H1 (cell line): Measurements from ENCODE around the gene WNT1. TPM values are rescaled to one million over a fixed set of nuclear protein-coding genes. Genes with fewer than 3 reads are reported as not detected.

Experiments used
- CTCF ChIA-PET: fragments of 300-600 bp; sonication (Branson Sonifier 250); formaldehyde crosslinking; loops from one replicate; lab custom pipeline; 2021; ENCODE audit not compliant: partially characterized antibody; lab: Charles Lee
- POLR2A ChIA-PET: fragments of 300-600 bp; sonication (Branson Sonifier 250); formaldehyde crosslinking; loops from one replicate; lab custom pipeline; 2021; ENCODE audit warnings: inconsistent platforms; ENCODE audit not compliant: partially characterized antibody; lab: Charles Lee
- DNase-seq, 2 experiments: peaks; one replicate each; pipeline versions ENCODE4 v3.0.0 to v3.0.0-alpha.2; 2010 to 2022; ENCODE audit warnings: low spot score in 2 of 2, low read depth in 1 of 2, mixed read lengths in 1 of 2
- FAIRE-seq: peaks from 2 replicates; lab custom pipeline; 2011; peaks lifted over from hg19 to GRCh38; lab: Jason Lieb, UNC
- H2AFZ ChIP-seq: 2 replicates; pipeline ENCODE4 v1.8.1; 2012; ENCODE audit warnings: low read length, inconsistent platforms
- H2AK5ac ChIP-seq: 2 replicates; pipeline ENCODE4 v1.6.1; 2013; ENCODE audit warnings: low read depth, low read length
- H2BK120ac ChIP-seq: replicated peaks from 2 replicates; pipeline ENCODE3; 2013; ENCODE audit warnings: low read depth, low read length, inconsistent platforms
- H2BK12ac ChIP-seq: 2 replicates; pipeline ENCODE4 v1.6.1; 2013; ENCODE audit warnings: low read depth, low read length
- H2BK15ac ChIP-seq: 2 replicates; pipeline ENCODE4 v1.6.1; 2013; ENCODE audit warnings: low read length
- H2BK20ac ChIP-seq: 2 replicates; pipeline ENCODE4 v1.6.1; 2013; ENCODE audit warnings: low read length
- H2BK5ac ChIP-seq: 2 replicates; pipeline ENCODE4 v1.6.1; 2013; ENCODE audit warnings: low read depth, low read length
- H3K14ac ChIP-seq: 2 replicates; pipeline ENCODE4 v1.6.1; 2013; ENCODE audit warnings: inconsistent platforms; ENCODE audit not compliant: insufficient read length
- H3K18ac ChIP-seq: 2 replicates; pipeline ENCODE4 v1.6.1; 2013; ENCODE audit warnings: low read length; ENCODE audit errors: extremely low read depth
- H3K23ac ChIP-seq: 2 replicates; pipeline ENCODE4 v1.6.1; 2013; ENCODE audit warnings: inconsistent platforms; ENCODE audit not compliant: insufficient read length
- H3K23me2 ChIP-seq: 2 replicates; pipeline ENCODE4 v1.6.1; 2013; ENCODE audit warnings: low read depth, low read length
- H3K27ac ChIP-seq: 2 replicates; pipeline ENCODE4 v1.6.1; 2011; ENCODE audit warnings: low read depth, low read length, inconsistent platforms
- H3K27me3 ChIP-seq, 4 experiments: replicated peaks in 1 of 4; 1 replicate in 1 of 4; 2 replicates in 3 of 4; pipeline versions ENCODE4 v1.6.1 to v1.8.1; 2011 to 2013; ENCODE audit warnings: low read length in 3 of 4, mild to moderate bottlenecking in 3 of 4, inconsistent platforms in 2 of 4, mixed read lengths in 2 of 4, moderate library complexity in 1 of 4; ENCODE audit not compliant: control insufficient read depth in 3 of 4, insufficient read depth in 3 of 4; ENCODE audit errors: extremely low read depth in 1 of 4
- H3K36me3 ChIP-seq, 4 experiments: 2 replicates each; pipeline versions ENCODE4 v1.6.1 to v1.8.1; 2011 to 2013; ENCODE audit warnings: mild to moderate bottlenecking in 4 of 4, low read length in 3 of 4, moderate library complexity in 2 of 4, control low read depth in 1 of 4, inconsistent platforms in 1 of 4; ENCODE audit not compliant: insufficient read depth in 4 of 4, control insufficient read depth in 2 of 4
- H3K4ac ChIP-seq: replicated peaks from 2 replicates; pipeline ENCODE3; 2013; ENCODE audit warnings: low read length, low read depth, mixed read lengths, inconsistent platforms; ENCODE audit not compliant: insufficient read length
- H3K4me1 ChIP-seq, 4 experiments: replicated peaks in 1 of 4; 1 replicate in 1 of 4; 2 replicates in 3 of 4; pipeline versions ENCODE4 v1.6.1 to v1.8.1; 2011 to 2013; ENCODE audit warnings: low read length in 3 of 4, inconsistent platforms in 2 of 4, mixed read lengths in 1 of 4; ENCODE audit not compliant: insufficient read depth in 4 of 4, control insufficient read depth in 3 of 4
- H3K4me2 ChIP-seq, 2 experiments: 2 replicates each; pipeline versions ENCODE4 v1.6.1 to v1.8.1; 2011 to 2013; ENCODE audit warnings: low read depth in 2 of 2, low read length in 2 of 2, control low read depth in 1 of 2, inconsistent platforms in 1 of 2, mild to moderate bottlenecking in 1 of 2; ENCODE audit not compliant: insufficient read depth in 1 of 2
- H3K4me3 ChIP-seq, 4 experiments: fragments of 200-600, 300-600 bp in 1 of 4; sonication (generic), shearing (Covaris generic), sonication (Bioruptor Twin) in 1 of 4; 2 replicates each; pipeline versions ENCODE4 v1.5.1 to v1.8.1; 2011 to 2016; ENCODE audit warnings: low read length in 4 of 4, low read depth in 3 of 4, control low read depth in 2 of 4, inconsistent platforms in 2 of 4, mild to moderate bottlenecking in 2 of 4, mixed read lengths in 1 of 4, moderate library complexity in 1 of 4; ENCODE audit not compliant: insufficient read depth in 2 of 4; ENCODE audit errors: extremely low read depth in 1 of 4
- H3K56ac ChIP-seq: replicated peaks from 2 replicates; pipeline ENCODE3; 2013; ENCODE audit warnings: low read depth, mild to moderate bottlenecking, mixed read lengths, low read length, inconsistent platforms; ENCODE audit not compliant: insufficient read length
- H3K79me1 ChIP-seq: 2 replicates; pipeline ENCODE4 v1.6.1; 2013; ENCODE audit warnings: low read depth, low read length, control low read depth
- H3K79me2 ChIP-seq, 2 experiments: 2 replicates each; pipeline versions ENCODE4 v1.6.1 to v1.8.1; 2012 to 2013; ENCODE audit warnings: low read length in 2 of 2, mild to moderate bottlenecking in 2 of 2, inconsistent platforms in 1 of 2; ENCODE audit not compliant: insufficient read depth in 2 of 2, control insufficient read depth in 1 of 2
- H3K9ac ChIP-seq, 4 experiments: replicated peaks in 1 of 4; 1 replicate in 1 of 4; 2 replicates in 3 of 4; pipeline versions ENCODE4 v1.6.1 to v1.8.1; 2011 to 2013; ENCODE audit warnings: low read depth in 3 of 4, low read length in 3 of 4, control low read depth in 2 of 4, mild to moderate bottlenecking in 2 of 4, moderate library complexity in 2 of 4, inconsistent platforms in 1 of 4; ENCODE audit errors: extremely low read depth in 1 of 4
- H3K9me3 ChIP-seq, 2 experiments: 2 replicates each; pipeline versions ENCODE4 v1.6.1 to v1.8.1; 2012 to 2013; ENCODE audit warnings: mild to moderate bottlenecking in 2 of 2, moderate library complexity in 2 of 2, control low read depth in 1 of 2, inconsistent platforms in 1 of 2, low read depth in 1 of 2, low read length in 1 of 2, mixed read lengths in 1 of 2; ENCODE audit not compliant: insufficient read depth in 2 of 2
- H4K20me1 ChIP-seq, 2 experiments: replicated peaks in 1 of 2; 2 replicates each; pipeline versions ENCODE3 to v1.8.1; 2011 to 2013; ENCODE audit warnings: inconsistent platforms in 2 of 2, low read length in 2 of 2, mild to moderate bottlenecking in 1 of 2; ENCODE audit not compliant: insufficient read depth in 2 of 2, control insufficient read depth in 1 of 2
- H4K5ac ChIP-seq: 2 replicates; pipeline ENCODE4 v1.6.1; 2013; ENCODE audit warnings: low read length, low read depth, mixed read lengths, inconsistent platforms; ENCODE audit not compliant: insufficient read length
- H4K8ac ChIP-seq: 2 replicates; pipeline ENCODE4 v1.8.0; 2013; ENCODE audit warnings: mild to moderate bottlenecking, moderate library complexity, low read length, inconsistent platforms; ENCODE audit not compliant: insufficient read depth; ENCODE audit errors: extremely low read depth
- H4K91ac ChIP-seq: replicated peaks from 2 replicates; pipeline ENCODE3; 2013; ENCODE audit warnings: low read length, mixed read lengths, inconsistent platforms; ENCODE audit not compliant: insufficient read length
- SP2 ChIP-seq: IDR thresholded peaks from 2 replicates; pipeline ENCODE4 v1.6.1; 2012; ENCODE audit warnings: mild to moderate bottlenecking, low read length, inconsistent platforms
- WGBS, 2 experiments: shearing (Covaris generic) in 1 of 2; methylation state at CpG; one replicate each; pipeline versions ENCODE4 v1.1.6 to v1.1.7; 2013 to 2015; ENCODE audit warnings: low lambda C conversion rate in 2 of 2, mixed read lengths in 2 of 2, inconsistent platforms in 1 of 2, low coverage in 1 of 2, missing lambda C conversion rate in 1 of 2; ENCODE audit not compliant: insufficient replicate concordance in 2 of 2, insufficient coverage in 1 of 2, insufficient read length in 1 of 2; ENCODE audit errors: extremely low coverage in 1 of 2, missing lambda C conversion rate in 1 of 2; 5-methylcytosine and 5-hydroxymethylcytosine counted together
- polyA plus RNA-seq, 7 experiments: library from polyadenylated mRNA; depleted of rRNA in 3 of 7; stranded (reverse) in 5 of 7; unstranded in 2 of 7; fragments of >200 nt in 5 of 7; fragments of 200-250 nt in 2 of 7; gene quantifications; 1 replicate in 5 of 7; 2 replicates in 1 of 7; 4 replicates in 1 of 7; pipeline versions ENCODE4 v1.2.1 to v1.2.3, GENCODE V29; 2011 to 2013; ENCODE audit warnings: missing spikeins in 2 of 7, mixed read lengths in 2 of 7
- total RNA-seq: library from RNA; stranded (reverse); fragmentation: NEBNext Ultra II Directional; extraction: Animal tissue kit (Norgen Biotek cat#: 25700); gene quantifications from 2 replicates; pipeline ENCODE4 v1.2.1, GENCODE V29; 2021

Gene WNT1
- total and polyA plus RNA-seq, 2 of the 8 experiments (the other 6 are each of a cell fraction or from before 2014, with no cell fraction given) = not detected

DNA sequence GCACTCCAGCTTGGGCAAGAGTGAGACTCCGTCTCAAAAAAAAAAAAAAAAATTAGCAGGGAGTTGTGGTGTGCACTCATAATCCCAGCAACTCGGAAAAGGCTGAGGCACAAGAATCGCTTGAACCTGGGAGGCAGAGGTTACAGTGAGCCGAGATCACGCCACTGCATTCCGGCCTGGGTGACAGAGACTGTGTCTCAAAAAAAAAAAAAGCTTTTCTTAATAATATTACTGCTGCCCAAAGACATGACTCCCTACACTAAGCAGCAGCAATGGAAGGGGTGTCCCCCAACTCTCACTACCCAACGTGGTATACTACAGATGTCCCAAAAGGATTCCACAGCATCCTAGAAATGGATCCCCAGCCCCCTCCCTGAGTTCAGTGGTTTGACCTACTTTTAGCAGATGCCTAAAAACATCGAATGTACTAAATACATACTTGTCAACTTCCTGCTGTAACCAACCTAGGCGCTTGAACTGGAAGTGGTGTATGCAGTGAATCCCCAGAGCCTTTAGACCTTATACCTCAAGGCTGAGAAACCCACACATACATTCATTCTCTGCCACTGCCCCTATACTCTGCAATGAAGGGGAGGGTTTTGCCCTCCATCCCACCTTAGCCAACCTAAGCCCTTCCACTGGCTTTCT, 44.3 kb upstream of the WNT1 start:
- Histone ChIP-seq H4K8ac (no peak overlapping the region), H3K23me2 (no peaks in the 10 kb centered on the region), H2BK120ac (no peak overlapping the region), H4K91ac (no peak overlapping the region), H4K20me1 (peaks cover 18% of the 10 kb centered on the region in 2 experiments), H2AFZ (no peak overlapping the region), H3K14ac (no peak overlapping the region), H3K4ac (no peak overlapping the region), H3K79me1 (no peaks in the 10 kb centered on the region), H3K79me2 (no peaks in the 10 kb centered on the region), H3K56ac (no peak overlapping the region), H2BK20ac (no peak overlapping the region), H3K9ac (no peak overlapping the region), H2BK15ac (no peak overlapping the region), H3K18ac (no peak overlapping the region), H2BK12ac (no peak overlapping the region), H3K27ac (no peak overlapping the region), H3K4me1 (no peaks in the 10 kb centered on the region), H3K9me3 (no peaks in the 10 kb centered on the region), H3K4me3 (no peak overlapping the region), H3K36me3 (peaks cover 25 to 77% (median 42%) of the 10 kb centered on the region in 4 experiments), H4K5ac (no peak overlapping the region), H2AK5ac (no peak overlapping the region), H3K23ac (no peak overlapping the region), H3K27me3 (no peaks in the 10 kb centered on the region), H2BK5ac (no peak overlapping the region), H3K4me2 (no peak overlapping the region)
- WGBS, 2 experiments = 90% methylated on average over 8 of the region's 9 CpGs; no CpG with 5 or more reads in 1 of the 2 experiments
- no peak for TF ChIP-seq SP2
- CTCF ChIA-PET = interaction anchor here (0.6 to 20.2 kb wide), 19 partner anchors 9 to 145 kb away, joined by 3 to 280 read pairs (median 4); partner anchors contain the start of genes ARF3, DDX23, FKBP11 and WNT1
- FAIRE-seq = no peak
- no peak for DNase-seq
- POLR2A ChIA-PET = interaction anchor here (0.9 to 8.6 kb wide), 4 partner anchors 10 to 81 kb away, joined by 3 to 49 read pairs (median 11); partner anchors contain the start of genes FKBP11 and RND1
